AG09319 (cell line): Measurements from ENCODE around the gene SCFD2.

Experiments used
- DNase-seq: peaks from one replicate; pipeline ENCODE4 v3.0.0-alpha.2; 2010; ENCODE audit warnings: low read depth; ENCODE audit errors: extremely low read depth
- TF ChIP-seq, protein P1 (sequence below): IDR thresholded peaks from 2 replicates; pipeline ENCODE4 v1.5.1; 2011; ENCODE audit warnings: low read depth, mild to moderate bottlenecking, inconsistent platforms, low read length, moderate library complexity

The SCFD2 gene

DNA sequence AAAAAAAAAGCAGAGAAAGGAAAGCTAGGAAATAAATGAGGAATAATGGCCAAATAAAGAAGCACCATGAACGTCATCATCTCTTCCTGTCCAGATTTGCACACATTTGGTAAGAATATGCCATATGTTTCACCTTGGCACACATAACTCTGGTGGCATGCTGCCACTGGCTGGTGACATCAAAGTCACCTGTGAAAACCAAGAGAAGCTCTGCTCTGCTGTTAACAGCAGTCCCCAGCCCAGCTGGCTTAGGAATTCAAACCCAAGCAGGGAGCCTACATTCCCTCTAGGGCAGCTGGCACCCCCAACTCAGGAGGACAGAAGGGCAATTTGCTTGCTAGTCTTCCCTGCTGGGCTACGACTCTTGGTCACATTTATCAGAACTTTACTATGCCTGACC lies 426.1 kb downstream of the SCFD2 start:
- TF ChIP-seq, protein P1, sequence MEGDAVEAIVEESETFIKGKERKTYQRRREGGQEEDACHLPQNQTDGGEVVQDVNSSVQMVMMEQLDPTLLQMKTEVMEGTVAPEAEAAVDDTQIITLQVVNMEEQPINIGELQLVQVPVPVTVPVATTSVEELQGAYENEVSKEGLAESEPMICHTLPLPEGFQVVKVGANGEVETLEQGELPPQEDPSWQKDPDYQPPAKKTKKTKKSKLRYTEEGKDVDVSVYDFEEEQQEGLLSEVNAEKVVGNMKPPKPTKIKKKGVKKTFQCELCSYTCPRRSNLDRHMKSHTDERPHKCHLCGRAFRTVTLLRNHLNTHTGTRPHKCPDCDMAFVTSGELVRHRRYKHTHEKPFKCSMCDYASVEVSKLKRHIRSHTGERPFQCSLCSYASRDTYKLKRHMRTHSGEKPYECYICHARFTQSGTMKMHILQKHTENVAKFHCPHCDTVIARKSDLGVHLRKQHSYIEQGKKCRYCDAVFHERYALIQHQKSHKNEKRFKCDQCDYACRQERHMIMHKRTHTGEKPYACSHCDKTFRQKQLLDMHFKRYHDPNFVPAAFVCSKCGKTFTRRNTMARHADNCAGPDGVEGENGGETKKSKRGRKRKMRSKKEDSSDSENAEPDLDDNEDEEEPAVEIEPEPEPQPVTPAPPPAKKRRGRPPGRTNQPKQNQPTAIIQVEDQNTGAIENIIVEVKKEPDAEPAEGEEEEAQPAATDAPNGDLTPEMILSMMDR = no peak
- DNase-seq = no peak

DNA sequence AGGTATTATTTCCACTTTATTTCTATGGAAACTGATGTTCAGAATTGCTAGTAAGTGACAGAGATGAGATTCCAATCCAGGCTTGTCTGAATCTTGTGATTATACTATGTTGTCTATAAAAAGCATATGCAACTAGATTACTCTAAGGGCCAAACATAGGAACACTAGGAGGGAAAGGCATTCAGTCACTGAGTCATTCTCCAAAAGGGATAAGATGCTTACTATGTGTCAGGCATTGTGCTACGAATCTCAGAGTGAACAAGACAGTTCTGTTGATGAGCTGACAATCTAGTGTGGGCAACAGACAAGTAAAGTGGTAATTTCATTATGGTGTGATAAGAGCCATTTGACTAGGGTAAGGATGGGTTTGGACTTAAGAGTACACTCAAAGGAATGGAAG lies 426.5 kb downstream of the SCFD2 start:
- no peak for DNase-seq
- TF ChIP-seq, protein P1 = no peak

DNA sequence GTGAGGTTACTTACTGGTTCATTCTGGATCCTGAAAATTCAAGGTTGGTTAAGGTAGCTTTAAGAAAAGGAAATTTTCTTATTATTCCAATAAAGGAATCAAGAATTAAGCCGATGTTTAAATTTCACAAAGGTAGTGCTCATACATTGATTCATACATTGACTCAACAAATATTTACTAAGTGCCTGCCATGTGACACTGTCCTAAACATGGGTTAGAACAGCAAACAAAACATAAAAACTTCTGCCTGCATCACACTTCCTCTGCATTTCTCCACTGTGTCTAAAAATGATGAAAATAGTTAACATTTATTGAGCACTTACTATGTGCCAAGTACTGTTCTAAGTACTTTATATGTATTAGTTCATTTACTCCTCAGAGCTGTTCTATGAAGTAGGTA lies 428.0 kb downstream of the SCFD2 start:
- no peak for DNase-seq
- TF ChIP-seq, protein P1 = no peak

DNA sequence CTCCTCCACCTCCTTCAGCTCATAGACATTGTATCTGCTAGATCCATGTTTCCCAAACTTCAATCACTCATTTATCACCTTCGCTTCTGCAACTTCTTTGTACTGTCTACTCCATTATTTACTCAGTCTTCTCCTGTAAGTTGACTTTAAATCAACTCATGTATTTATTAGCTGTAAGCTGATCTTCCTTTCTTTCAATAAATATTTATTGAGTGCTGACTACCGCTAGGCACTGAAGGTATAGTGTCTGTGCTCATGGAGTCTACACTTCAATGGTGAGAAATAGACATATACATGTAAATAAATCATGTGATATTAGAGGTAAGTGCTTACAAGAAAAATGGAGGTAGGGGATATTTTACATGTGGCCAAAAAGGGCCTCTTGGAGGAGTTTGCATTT lies 429.1 kb downstream of the SCFD2 start:
- TF ChIP-seq, protein P1 = no peak
- no peak for DNase-seq

DNA sequence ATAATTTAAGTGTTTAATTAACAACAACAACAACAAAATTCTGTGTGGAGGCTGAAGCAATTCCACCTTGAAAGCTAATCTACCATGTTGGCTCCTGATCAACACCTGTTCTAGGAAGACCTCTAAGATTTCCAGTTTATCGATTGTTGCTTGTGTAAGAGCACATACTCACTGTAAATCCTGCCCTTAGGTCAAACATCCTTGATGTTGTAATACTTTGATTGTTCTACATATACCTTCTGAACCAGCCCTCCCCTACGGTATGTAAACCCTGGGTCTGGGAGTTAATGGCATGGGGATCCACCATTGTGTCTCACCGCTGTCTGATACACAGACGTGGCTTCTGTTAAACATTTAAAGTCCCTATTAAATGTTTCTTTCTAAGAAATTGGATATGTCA lies 430.5 kb downstream of the SCFD2 start:
- no peak for DNase-seq

DNA sequence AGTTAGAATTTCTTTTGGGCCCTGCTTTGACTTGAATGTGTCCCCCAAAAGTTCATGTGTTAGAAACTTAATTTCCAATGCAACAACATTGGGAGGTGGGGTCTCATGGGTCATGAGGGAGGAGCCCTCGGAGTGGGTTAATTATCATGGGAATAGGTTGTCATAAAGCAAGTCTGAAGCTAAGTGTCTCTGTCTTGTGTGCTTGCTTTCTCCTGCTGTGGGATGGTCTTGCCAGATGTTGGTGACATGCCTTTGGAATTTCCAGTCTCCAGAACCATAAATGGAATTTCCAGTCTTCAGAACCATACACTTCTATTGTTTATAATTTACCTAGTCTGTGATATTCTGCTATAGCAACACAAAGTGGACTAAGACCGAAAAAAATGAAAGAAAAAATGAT lies 432.1 kb downstream of the SCFD2 start:
- no peak for DNase-seq
- TF ChIP-seq, protein P1 = no peak

More for the DNA sequence above, 430.5 kb downstream of the SCFD2 start:
- TF ChIP-seq, protein P1 = no peak

DNA sequence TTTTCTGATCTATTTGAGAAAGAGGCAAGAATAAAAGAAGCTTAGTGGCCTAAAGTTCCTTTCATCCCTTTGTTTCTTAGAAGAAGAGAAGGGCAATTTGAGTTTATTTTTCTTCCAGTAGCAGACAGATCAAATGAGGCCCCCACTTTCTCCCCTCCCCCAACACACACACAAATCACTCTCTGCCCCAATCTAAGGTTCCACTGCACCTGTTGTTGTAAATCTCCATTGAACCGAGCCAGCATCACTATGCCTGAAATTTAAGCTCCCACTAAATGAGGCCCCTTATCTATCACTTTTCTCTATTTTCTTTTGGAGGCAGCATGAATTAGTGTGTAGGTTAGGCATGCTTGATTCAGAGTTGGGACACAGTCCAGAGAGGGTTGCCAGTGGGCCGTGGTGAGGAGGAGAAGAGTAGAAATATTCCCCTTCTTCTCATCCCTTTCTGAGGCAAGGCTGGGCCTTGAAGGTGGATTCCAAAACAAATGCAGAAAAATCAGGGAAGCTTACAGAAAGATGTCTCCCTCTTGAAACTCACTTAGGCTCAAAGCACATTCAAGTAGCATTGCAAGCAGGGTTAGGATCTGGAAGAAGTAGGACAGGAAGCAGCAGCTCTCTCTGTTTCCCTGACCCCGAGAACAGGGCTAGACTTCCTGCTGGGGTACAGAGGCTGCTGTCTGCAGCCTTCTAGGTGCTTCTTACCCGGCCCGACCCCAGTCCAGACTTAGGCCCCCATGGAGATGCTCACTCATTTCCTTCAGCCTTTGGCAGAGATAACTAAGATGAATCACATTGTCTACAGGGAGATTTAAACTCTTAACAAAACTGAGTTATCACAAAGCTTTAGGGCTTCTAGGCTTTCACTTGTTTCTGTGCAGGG lies 433.0 kb downstream of the SCFD2 start:
- TF ChIP-seq, protein P1 = no peak
- no peak for DNase-seq
